K562 (cell line): ENCODE results near the gene SYT10. TPM values are rescaled to one million over a fixed set of nuclear protein-coding genes. Genes with fewer than 3 reads are reported as not detected.

ENCODE experiments used
- ARHGAP35 ChIP-seq: fragments of 450-650 bp; IDR thresholded peaks from 2 replicates; pipeline ENCODE4 v1.6.1; 2018; ENCODE audit not compliant: partially characterized antibody
- CBFA2T3 ChIP-seq: fragments of 450-650 bp; IDR thresholded peaks from 2 replicates; pipeline ENCODE4 v1.6.1; 2017
- CUX1 ChIP-seq: fragments of 200-800 bp; sonication (Bioruptor generic); IDR thresholded peaks from 2 replicates; pipeline ENCODE4 v1.6.1; 2016; ENCODE audit warnings: missing genetic modification characterization, missing compliant biosample characterization
- DIDO1 ChIP-seq: fragments of 450-650 bp; IDR thresholded peaks from 2 replicates; pipeline ENCODE4 v1.6.1; 2016; ENCODE audit warnings: low read depth, missing biosample characterization, missing genetic modification characterization
- FOXJ3 ChIP-seq: sonication (generic); formaldehyde crosslinking; IDR thresholded peaks from 2 replicates; pipeline ENCODE4 v1.4.0; 2020; ENCODE audit warnings: mild to moderate bottlenecking, missing genetic modification reagents
- HEY1 ChIP-seq: fragments of 250-450 bp; sonication (Bioruptor Pico); IDR thresholded peaks from 2 replicates; pipeline ENCODE4 v1.5.0; 2020; ENCODE audit warnings: mild to moderate bottlenecking, moderate library complexity, borderline replicate concordance
- KDM5B ChIP-seq: fragments of 200-600 bp; sonication (generic); IDR thresholded peaks from 2 replicates; pipeline ENCODE4 v1.6.1; 2012; ENCODE audit warnings: low read depth, mild to moderate bottlenecking, moderate library complexity, low read length, control low read depth, inconsistent platforms; ENCODE audit not compliant: insufficient replicate concordance
- MTA2 ChIP-seq: fragments of 450-650 bp; IDR thresholded peaks from 2 replicates; pipeline ENCODE4 v1.6.1; 2016; ENCODE audit warnings: low read depth
- TEAD1 ChIP-seq, 2 experiments: fragments of 450-650 bp in 1 of 2; sonication (generic) in 1 of 2; formaldehyde crosslinking; IDR thresholded peaks; 2 replicates each; pipeline versions ENCODE4 v1.4.0 to v1.8.0; 2020 to 2022; ENCODE audit warnings: mild to moderate bottlenecking in 2 of 2, missing genetic modification reagents in 1 of 2
- WHSC1 ChIP-seq: IDR thresholded peaks from one replicate; pipeline ENCODE4 v1.6.1; 2012; ENCODE audit warnings: low read length, control low read depth, inconsistent platforms
- YY1 ChIP-seq, 3 experiments: IDR thresholded peaks; 2 replicates each; pipeline ENCODE4 v1.6.1; 2011; ENCODE audit warnings: low read length in 2 of 3, mild to moderate bottlenecking in 2 of 3, moderate library complexity in 2 of 3, borderline replicate concordance in 1 of 3, control low read depth in 1 of 3, low read depth in 1 of 3; ENCODE audit not compliant: insufficient read depth in 3 of 3, insufficient replicate concordance in 2 of 3, control insufficient read depth in 1 of 3, insufficient read length in 1 of 3; ENCODE audit errors: extremely low read depth in 1 of 3
- ZBTB9 ChIP-seq: fragments of 450-650 bp; formaldehyde crosslinking; IDR thresholded peaks from 2 replicates; pipeline ENCODE4 v1.4.0; 2020; ENCODE audit warnings: mild to moderate bottlenecking, moderate library complexity
- ZNF24 ChIP-seq: fragments of 450-650 bp; IDR thresholded peaks from 2 replicates; pipeline ENCODE4 v1.6.1; 2016
- ZNF561 ChIP-seq: fragments of 450-650 bp; formaldehyde crosslinking; conservative IDR thresholded peaks from 2 replicates; pipeline ENCODE4 v1.4.0; 2020; ENCODE audit warnings: mild to moderate bottlenecking, moderate library complexity
- polyA plus RNA-seq, 8 experiments: library from polyadenylated mRNA; depleted of rRNA in 4 of 8; stranded (reverse) in 5 of 8; unstranded in 3 of 8; fragments of >200 nt; fragmentation: Nextera tagmentation in 2 of 8; fragmentation: Illumina TruSeq in 1 of 8; extraction: Ambion mirVana in 2 of 8; extraction: Trizol in 1 of 8; gene quantifications; 2 replicates each; pipeline versions ENCODE4 v1.2.1 to v1.2.3, GENCODE V29; 2011 to 2014; ENCODE audit warnings: inconsistent platforms in 1 of 8, missing spikeins in 1 of 8
- total RNA-seq, 7 experiments: library from RNA; depleted of rRNA in 6 of 7; stranded (reverse); fragments of >200 nt in 6 of 7; fragmentation: Illumina TruSeq in 2 of 7; extraction: Trizol in 2 of 7; gene quantifications; 2 replicates each; pipeline versions ENCODE4 v1.2.1 to v1.2.3, GENCODE V29; 2011 to 2021; ENCODE audit warnings: low replicate concordance in 1 of 7
- TF ChIP-seq, protein P1 (sequence below), 2 experiments: fragments of 450-650 bp; IDR thresholded peaks; 2 replicates each; pipeline ENCODE4 v1.6.1; 2016
- TF ChIP-seq, protein P2 (sequence below): sonication (generic); formaldehyde crosslinking; IDR thresholded peaks from 2 replicates; pipeline ENCODE4 v1.8.0; 2022; ENCODE audit warnings: mild to moderate bottlenecking, missing genetic modification reagents

Gene SYT10
- total and polyA plus RNA-seq, 9 of the 15 experiments (the other 6 are each of a cell fraction or from before 2014, with no cell fraction given) = 0.27 to 6.2 (median 2.5) TPM

DNA sequence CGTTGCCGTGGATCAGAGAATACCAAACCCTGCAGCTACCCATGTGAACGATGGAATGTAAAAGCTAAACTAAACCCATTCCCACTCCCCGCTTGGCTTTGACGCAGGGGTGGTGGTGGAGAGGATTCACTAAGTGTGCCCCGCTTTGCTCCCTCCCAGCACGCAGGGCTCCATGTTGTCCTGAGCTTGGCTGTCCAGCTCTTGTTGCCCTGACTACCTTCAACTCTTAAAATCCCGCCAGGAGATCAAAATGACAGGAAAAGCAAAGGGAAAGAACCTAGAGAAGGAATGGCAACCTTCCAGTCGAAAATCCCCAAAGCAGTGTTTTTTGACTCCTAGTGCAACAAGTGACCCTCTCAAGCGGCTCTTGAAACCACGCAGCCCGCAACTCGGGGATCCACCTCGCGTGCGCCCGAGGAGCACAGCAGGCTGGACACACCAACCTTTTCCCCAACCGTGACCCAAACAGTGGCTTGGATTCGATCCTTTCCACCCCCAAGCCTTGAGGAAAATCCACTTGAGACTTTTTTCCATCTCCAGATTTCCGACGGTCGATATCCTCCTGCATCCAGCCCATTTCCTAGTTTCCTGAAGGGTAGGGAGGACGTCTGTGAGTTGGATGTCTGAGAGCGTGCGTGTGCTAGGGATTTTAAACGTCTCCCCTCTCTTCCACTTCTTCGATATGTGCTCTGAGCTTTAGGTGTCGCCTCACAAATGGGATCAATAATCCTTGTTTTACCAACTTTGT, 1.4 kb downstream of the SYT10 start (continued):
- TF ChIP-seq CUX1 = no peak
- no peak for TF ChIP-seq HEY1 (CRISPR knock-in tag)
- TF ChIP-seq TEAD1 (CRISPR knock-in tag; IDR thresholded peaks at IDR 0.05) = no peak
- no peak for TF ChIP-seq ZNF561 (CRISPR knock-in tag)
- no peak for TF ChIP-seq FOXJ3 (CRISPR knock-in tag)
- TF ChIP-seq ZNF24 = no peak
- no peak for TF ChIP-seq KDM5B
- TF ChIP-seq CBFA2T3 = no peak
- TF ChIP-seq, protein P1, sequence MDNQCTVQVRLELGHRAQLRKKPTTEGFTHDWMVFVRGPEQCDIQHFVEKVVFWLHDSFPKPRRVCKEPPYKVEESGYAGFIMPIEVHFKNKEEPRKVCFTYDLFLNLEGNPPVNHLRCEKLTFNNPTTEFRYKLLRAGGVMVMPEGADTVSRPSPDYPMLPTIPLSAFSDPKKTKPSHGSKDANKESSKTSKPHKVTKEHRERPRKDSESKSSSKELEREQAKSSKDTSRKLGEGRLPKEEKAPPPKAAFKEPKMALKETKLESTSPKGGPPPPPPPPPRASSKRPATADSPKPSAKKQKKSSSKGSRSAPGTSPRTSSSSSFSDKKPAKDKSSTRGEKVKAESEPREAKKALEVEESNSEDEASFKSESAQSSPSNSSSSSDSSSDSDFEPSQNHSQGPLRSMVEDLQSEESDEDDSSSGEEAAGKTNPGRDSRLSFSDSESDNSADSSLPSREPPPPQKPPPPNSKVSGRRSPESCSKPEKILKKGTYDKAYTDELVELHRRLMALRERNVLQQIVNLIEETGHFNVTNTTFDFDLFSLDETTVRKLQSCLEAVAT (IDR thresholded peaks at IDR 0.05) = no peak
- TF ChIP-seq, protein P2, sequence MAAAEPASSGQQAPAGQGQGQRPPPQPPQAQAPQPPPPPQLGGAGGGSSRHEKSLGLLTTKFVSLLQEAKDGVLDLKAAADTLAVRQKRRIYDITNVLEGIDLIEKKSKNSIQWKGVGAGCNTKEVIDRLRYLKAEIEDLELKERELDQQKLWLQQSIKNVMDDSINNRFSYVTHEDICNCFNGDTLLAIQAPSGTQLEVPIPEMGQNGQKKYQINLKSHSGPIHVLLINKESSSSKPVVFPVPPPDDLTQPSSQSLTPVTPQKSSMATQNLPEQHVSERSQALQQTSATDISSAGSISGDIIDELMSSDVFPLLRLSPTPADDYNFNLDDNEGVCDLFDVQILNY (CRISPR knock-in tag) = no peak
- TF ChIP-seq WHSC1 = no peak
- no peak for TF ChIP-seq ZBTB9 (CRISPR knock-in tag)
- TF ChIP-seq MTA2 = no peak
- 0 out of 2 replicates have a peak, but pooled peaks have one; percentile 5 for TF ChIP-seq DIDO1 (tag)
- peak in 1 of 3 experiments; percentile 37 for TF ChIP-seq YY1 (IDR thresholded peaks at IDR 0.05; ENCODE audit: borderline replicate concordance in 1 of 3, control insufficient read depth in 1 of 3, extremely low read depth in 1 of 3, insufficient read depth in 3 of 3, insufficient read length in 1 of 3, insufficient replicate concordance in 2 of 3, low read depth in 1 of 3, low read length in 2 of 3)
- no peak for TF ChIP-seq ARHGAP35
